Naive thymus-derived CD4-positive, alpha-beta T cell (primary cell): Measurements from ENCODE around the gene NFATC2. TPM values are rescaled to one million over a fixed set of nuclear protein-coding genes. Genes with fewer than 3 reads are reported as not detected.

Experiments used
- ATAC-seq: fragments of 150-1000 bp; cut with Tn5 transposase; 2 replicates; pipeline ENCODE4 v1.10.0; 2021; ENCODE audit warnings: mild to moderate bottlenecking, moderate library complexity
- CTCF ChIA-PET: fragments of 350-600 bp; sonication (Branson Sonifier 250); formaldehyde crosslinking; loops from one replicate; lab custom pipeline; 2021; ENCODE audit warnings: antibody characterized with exemption; lab: Charles Lee
- POLR2A ChIA-PET: fragments of 350-600 bp; sonication (Branson Sonifier 250); formaldehyde crosslinking; loops from one replicate; lab custom pipeline; 2021; ENCODE audit warnings: antibody characterized with exemption, inconsistent platforms; lab: Charles Lee
- DNase-seq, 9 donors: peaks; one replicate each; pipeline versions ENCODE4 v3.0.0 to v3.0.0-alpha.2; 2020 to 2022; ENCODE audit warnings: mixed read lengths in 1 of 9
- H3K27ac ChIP-seq: one replicate; pipeline ENCODE4 v1.7.0; 2013; ENCODE audit warnings: mild to moderate bottlenecking, low read depth, low read length, moderate library complexity
- H3K27me3 ChIP-seq, 2 donors: one replicate each; pipeline ENCODE4 v1.7.0; 2013; ENCODE audit warnings: low read length in 2 of 2, mild to moderate bottlenecking in 2 of 2, moderate library complexity in 2 of 2; ENCODE audit not compliant: control insufficient read depth in 2 of 2, insufficient read depth in 2 of 2
- H3K36me3 ChIP-seq, 3 experiments: 1 replicate in 2 of 3; 2 replicates in 1 of 3; pipeline ENCODE4 v1.7.0; 2013; ENCODE audit warnings: low read length in 3 of 3, mild to moderate bottlenecking in 3 of 3, moderate library complexity in 1 of 3; ENCODE audit not compliant: insufficient read depth in 3 of 3, control insufficient read depth in 2 of 3
- H3K4me1 ChIP-seq, 2 donors: one replicate each; pipeline ENCODE4 v1.7.0; 2013; ENCODE audit warnings: low read length in 2 of 2, mild to moderate bottlenecking in 2 of 2, moderate library complexity in 1 of 2; ENCODE audit not compliant: control insufficient read depth in 2 of 2, insufficient read depth in 2 of 2
- H3K4me3 ChIP-seq: 2 replicates; pipeline ENCODE4 v1.7.0; 2013; ENCODE audit warnings: mild to moderate bottlenecking, low read length
- H3K9me3 ChIP-seq, 3 experiments: 1 replicate in 2 of 3; 2 replicates in 1 of 3; pipeline ENCODE4 v1.7.0; 2013; ENCODE audit warnings: low read length in 3 of 3; ENCODE audit not compliant: control insufficient read depth in 2 of 3
- H3K27ac Mint-ChIP-seq, 9 donors: one replicate each; pipeline ENCODE4 v1.8.0; 2020 to 2022; ENCODE audit warnings: mixed read lengths in 9 of 9, mild to moderate bottlenecking in 8 of 9, moderate library complexity in 5 of 9, inconsistent platforms in 2 of 9
- H3K27me3 Mint-ChIP-seq, 5 donors: one replicate each; pipeline ENCODE4 v1.8.0; 2021 to 2022; ENCODE audit warnings: mixed read lengths in 5 of 5, mild to moderate bottlenecking in 1 of 5
- H3K36me3 Mint-ChIP-seq, 5 donors: one replicate each; pipeline ENCODE4 v1.8.0; 2020 to 2022; ENCODE audit warnings: mixed read lengths in 5 of 5, mild to moderate bottlenecking in 3 of 5, inconsistent platforms in 1 of 5
- H3K4me1 Mint-ChIP-seq, 7 donors: one replicate each; pipeline ENCODE4 v1.8.0; 2020 to 2022; ENCODE audit warnings: mixed read lengths in 7 of 7, mild to moderate bottlenecking in 3 of 7, inconsistent platforms in 1 of 7
- H3K4me3 Mint-ChIP-seq, 10 donors: one replicate each; pipeline ENCODE4 v1.8.0; 2020 to 2022; ENCODE audit warnings: mild to moderate bottlenecking in 10 of 10, mixed read lengths in 10 of 10, moderate library complexity in 6 of 10, inconsistent platforms in 2 of 10
- H3K9me3 Mint-ChIP-seq, 11 donors: one replicate each; pipeline ENCODE4 v1.8.0; 2020 to 2022; ENCODE audit warnings: mixed read lengths in 11 of 11, mild to moderate bottlenecking in 4 of 11, inconsistent platforms in 1 of 11, moderate library complexity in 1 of 11
- intact Hi-C, 2 donors: fragments of 100-400 bp; cut with micrococcal nuclease; formaldehyde crosslinking; loops; one replicate each; pipeline ENCODE4 v1.15.1; 2023
- polyA plus RNA-seq, 2 donors: library from polyadenylated mRNA; unstranded; fragments of 300-500 nt; fragmentation: Illumina TruSeq; gene quantifications; one replicate each; pipeline ENCODE4 v1.2.3, GENCODE V29; 2021
- total RNA-seq, 6 experiments: library from RNA in 5 of 6; stranded (reverse) in 5 of 6; gene quantifications; 1 replicate in 5 of 6; 2 replicates in 1 of 6; pipeline ENCODE4 v1.2.3 and lab custom pipeline; 2021 to 2026

The NFATC2 gene
- total and polyA plus RNA-seq, 7 experiments from 2014 or later = 16.6 to 66.8 (median 42.6) TPM

DNA sequence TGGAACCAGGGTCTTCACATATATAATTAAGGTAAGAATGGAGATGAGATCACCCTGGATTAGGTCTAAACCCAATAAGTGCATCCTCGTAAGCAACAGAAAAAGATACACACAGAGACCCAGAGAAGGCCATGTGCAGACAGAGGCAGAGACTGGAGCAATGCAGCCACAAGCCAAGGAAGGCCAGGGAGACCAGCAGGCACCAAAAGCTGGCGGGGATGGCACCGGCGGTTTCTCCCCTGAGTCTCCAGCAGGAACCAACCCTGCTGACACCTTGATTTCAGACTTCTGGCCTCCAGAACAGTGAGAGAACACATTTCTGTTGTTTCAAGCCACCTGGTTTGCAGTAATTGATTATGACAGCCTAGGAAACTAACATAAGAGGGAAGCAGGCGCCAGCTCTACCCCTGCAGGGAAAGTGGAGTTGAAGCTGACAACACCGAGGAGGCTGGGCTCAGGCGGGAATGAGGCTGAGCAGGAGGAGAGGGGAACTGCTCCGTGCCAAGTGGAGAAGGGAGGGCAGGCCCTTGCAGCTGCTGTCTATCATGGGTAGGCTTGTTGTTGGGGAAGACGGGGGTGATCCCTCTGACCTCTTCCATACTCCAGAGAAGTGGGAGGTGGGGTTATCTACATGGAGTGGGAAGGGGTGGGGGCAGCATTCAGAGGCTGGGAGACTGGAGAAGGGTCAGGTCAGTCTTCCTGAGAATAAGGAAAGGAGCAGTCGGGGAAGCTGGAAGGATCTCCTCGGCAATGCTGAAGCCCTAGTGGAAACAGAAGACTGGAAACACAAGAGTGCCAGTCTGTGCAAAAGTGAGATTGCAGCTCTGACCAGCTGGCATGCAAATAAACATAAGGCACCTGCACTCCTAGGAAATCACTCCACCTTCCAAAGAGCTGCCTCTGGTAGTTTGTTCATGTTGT lies 72.7 kb downstream of the NFATC2 start:
- H3K4me1 Mint-ChIP-seq = peaks cover 20 to 45% (median 35%) of the 10 kb centered on the region in 7 donors
- H3K27ac Mint-ChIP-seq = peak overlapping the region; percentile 68 to 90 (median 79)

GRCh38 chr20:51469046-51469445 lies 73.5 kb downstream of the NFATC2 start:
- CTCF ChIA-PET = interaction anchor here (0.9 kb wide), 1 partner anchor 52 kb away, joined by 3 read pairs; no protein-coding TSS in a partner anchor
- Mint-ChIP-seq H3K4me3 (peak overlapping the region in 2 of 10 donors; percentile 36 to 54), H3K36me3 (peaks cover 10 to 57% (median 36%) of the 10 kb centered on the region in 5 donors), H3K9me3 (no peaks in the 10 kb centered on the region), H3K27me3 (no peaks in the 10 kb centered on the region), H3K27ac (peak overlapping the region in 6 of 9 donors; percentile 7 to 90 (median 81)), H3K4me1 (peaks cover 22 to 48% (median 37%) of the 10 kb centered on the region in 7 donors)
- H3K9me3 ChIP-seq = no peaks in the 10 kb centered on the region
- DNase-seq = no peak
- peaks cover 15 to 17% of the 10 kb centered on the region in 2 donors for H3K4me1 ChIP-seq
- no peaks in the 10 kb centered on the region for H3K27me3 ChIP-seq
- ATAC-seq = no peak
- POLR2A ChIA-PET = no interaction called here
- no peak overlapping the region for H3K27ac ChIP-seq
- intact Hi-C loops = no loop called here
- H3K36me3 ChIP-seq = peaks cover 0 to 61% (median 23%) of the 10 kb centered on the region in 3 experiments
- H3K4me3 ChIP-seq = no peak overlapping the region

More for the DNA sequence above, 72.7 kb downstream of the NFATC2 start:
- H3K36me3 ChIP-seq = peaks cover 0 to 59% (median 23%) of the 10 kb centered on the region in 3 experiments
- H3K9me3 ChIP-seq = no peaks in the 10 kb centered on the region
- Mint-ChIP-seq H3K4me3 (peak overlapping the region in 2 of 10 donors; percentile 36 to 69), H3K36me3 (peaks cover 10 to 55% (median 36%) of the 10 kb centered on the region in 5 donors), H3K9me3 (no peaks in the 10 kb centered on the region), H3K27me3 (no peaks in the 10 kb centered on the region)
- no peak overlapping the region for H3K4me3 ChIP-seq
- intact Hi-C loops = no loop called here
- H3K27ac ChIP-seq = peak overlapping the region; percentile 7
- H3K4me1 ChIP-seq = peaks cover 9 to 17% of the 10 kb centered on the region in 2 donors
- ATAC-seq = no peak
- no peak for DNase-seq
- POLR2A ChIA-PET = interaction anchor here (0.9 kb wide), 1 partner anchor 15 kb away, joined by 3 read pairs; no protein-coding TSS in a partner anchor
- no peaks in the 10 kb centered on the region for H3K27me3 ChIP-seq
- CTCF ChIA-PET = no interaction called here

DNA sequence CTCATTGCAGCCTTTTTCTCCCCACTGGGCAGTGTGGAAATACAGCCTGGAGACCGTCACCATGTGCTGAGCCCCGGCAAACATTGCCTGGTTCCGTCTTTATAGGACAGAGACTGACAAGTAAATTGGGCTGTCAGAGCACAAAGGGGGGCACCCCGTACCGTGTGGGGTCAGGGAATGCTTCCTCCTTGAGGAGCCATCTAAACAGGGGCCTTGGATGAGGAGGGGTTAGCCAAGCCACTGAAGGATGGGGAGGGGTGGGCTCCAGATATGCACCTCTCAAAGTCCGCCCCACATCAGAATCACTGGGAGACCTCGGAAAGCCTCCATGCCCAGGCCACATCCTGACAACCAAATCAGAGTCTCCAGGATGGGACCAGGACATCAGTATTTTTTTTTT lies 73.9 kb downstream of the NFATC2 start:
- no peak overlapping the region for H3K4me3 Mint-ChIP-seq
- H3K27me3 ChIP-seq = no peaks in the 10 kb centered on the region
- peaks cover 0 to 61% (median 23%) of the 10 kb centered on the region in 3 experiments for H3K36me3 ChIP-seq
- ChIA-PET POLR2A (no interaction called here), CTCF (interaction anchor here (0.9 kb wide), 1 partner anchor 51 kb away, joined by 3 read pairs; no protein-coding TSS in a partner anchor)
- H3K4me3 ChIP-seq = no peak overlapping the region
- DNase-seq (no peak), ATAC-seq (no peak)
- H3K27me3 Mint-ChIP-seq = no peaks in the 10 kb centered on the region
- H3K27ac ChIP-seq = no peak overlapping the region
- intact Hi-C loops = no loop called here
- H3K27ac Mint-ChIP-seq = no peak overlapping the region
- peaks cover 10 to 53% (median 36%) of the 10 kb centered on the region in 5 donors for H3K36me3 Mint-ChIP-seq
- H3K9me3 ChIP-seq = no peaks in the 10 kb centered on the region
- H3K9me3 Mint-ChIP-seq = no peaks in the 10 kb centered on the region
- H3K4me1 ChIP-seq = peaks cover 17 to 18% of the 10 kb centered on the region in 2 donors
- H3K4me1 Mint-ChIP-seq = peaks cover 22 to 48% (median 37%) of the 10 kb centered on the region in 7 donors

GRCh38 chr20:51467956-51468626 lies 74.4 kb downstream of the NFATC2 start:
- ATAC-seq (no peak), DNase-seq (no peak)
- Mint-ChIP-seq H3K9me3 (no peaks in the 10 kb centered on the region), H3K4me3 (no peak overlapping the region), H3K27me3 (no peaks in the 10 kb centered on the region), H3K36me3 (peaks cover 10 to 49% (median 32%) of the 10 kb centered on the region in 5 donors), H3K27ac (peak overlapping the region in 2 of 9 donors; percentile 5 to 6), H3K4me1 (peaks cover 24 to 46% (median 37%) of the 10 kb centered on the region in 7 donors)
- Histone ChIP-seq H3K27ac (no peak overlapping the region), H3K4me3 (no peak overlapping the region), H3K9me3 (no peaks in the 10 kb centered on the region), H3K27me3 (no peaks in the 10 kb centered on the region), H3K4me1 (peaks cover 17 to 19% of the 10 kb centered on the region in 2 donors), H3K36me3 (peaks cover 0 to 61% (median 21%) of the 10 kb centered on the region in 3 experiments)
- ChIA-PET POLR2A (no interaction called here), CTCF (interaction anchor here (0.9 kb wide), 1 partner anchor 51 kb away, joined by 3 read pairs; no protein-coding TSS in a partner anchor)
- intact Hi-C loops = no loop called here

DNA sequence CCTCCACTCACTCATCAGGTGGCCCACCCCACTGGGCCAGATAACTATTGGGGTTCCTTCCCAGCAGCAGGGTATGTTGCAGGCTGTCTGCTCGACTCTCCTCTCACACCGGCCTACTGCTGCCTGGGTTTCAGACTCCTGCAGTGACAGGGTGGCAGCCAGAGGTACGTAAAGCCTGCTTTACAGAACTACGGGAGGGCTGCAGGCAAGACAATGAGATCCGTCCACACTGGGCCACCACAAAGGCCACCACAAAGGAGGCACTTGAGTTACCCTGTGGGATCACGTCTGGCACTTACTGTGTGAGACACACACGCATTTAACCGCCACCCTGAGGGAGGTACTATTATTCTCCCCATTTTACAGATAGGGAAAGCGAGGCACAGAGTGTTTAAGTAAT lies 78.5 kb downstream of the NFATC2 start:
- Histone ChIP-seq H3K9me3 (no peaks in the 10 kb centered on the region), H3K27me3 (no peaks in the 10 kb centered on the region), H3K4me3 (no peak overlapping the region), H3K4me1 (peaks cover 0 to 10% of the 10 kb centered on the region in 2 donors), H3K27ac (no peak overlapping the region), H3K36me3 (peaks cover 0 to 66% (median 6%) of the 10 kb centered on the region in 3 experiments)
- CTCF ChIA-PET = no interaction called here
- intact Hi-C loops = no loop called here
- peaks cover 0 to 47% (median 16%) of the 10 kb centered on the region in 5 donors for H3K36me3 Mint-ChIP-seq
- no peaks in the 10 kb centered on the region for H3K27me3 Mint-ChIP-seq
- DNase-seq (no peak), ATAC-seq (no peak)
- H3K4me3 Mint-ChIP-seq = no peak overlapping the region
- peaks cover under 1 to 15% (median 8%) of the 10 kb centered on the region in 7 donors for H3K4me1 Mint-ChIP-seq
- H3K27ac Mint-ChIP-seq = peak overlapping the region in 5 of 9 donors; percentile 21 to 65 (median 42)
- H3K9me3 Mint-ChIP-seq = no peaks in the 10 kb centered on the region
- POLR2A ChIA-PET = no interaction called here

DNA sequence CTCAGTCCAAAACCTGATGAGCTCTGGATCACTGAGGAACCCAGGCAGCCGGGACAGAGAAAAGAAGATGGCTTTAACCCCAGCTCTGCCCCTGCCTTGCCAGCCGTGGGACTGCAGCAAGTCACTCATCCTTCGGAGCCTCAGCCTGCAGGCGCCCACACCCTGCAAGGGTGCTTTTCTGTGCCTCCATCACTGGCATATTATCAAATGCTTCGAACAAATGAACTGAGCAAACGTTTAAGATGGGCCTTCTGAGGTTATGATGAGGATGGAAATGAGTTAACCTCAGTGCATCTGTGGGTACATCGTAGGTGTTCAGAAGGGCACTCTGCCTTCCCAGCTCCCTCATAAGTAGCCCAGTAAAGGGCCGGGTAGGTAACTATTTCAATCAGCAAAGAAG lies 79.0 kb downstream of the NFATC2 start:
- Histone ChIP-seq H3K9me3 (no peaks in the 10 kb centered on the region), H3K36me3 (peaks cover 0 to 68% (median 5%) of the 10 kb centered on the region in 3 experiments), H3K4me1 (peaks cover 0 to 14% of the 10 kb centered on the region in 2 donors), H3K27me3 (no peaks in the 10 kb centered on the region), H3K27ac (no peak overlapping the region), H3K4me3 (no peak overlapping the region)
- peak overlapping the region in 2 of 9 donors; percentile 31 to 42 for H3K27ac Mint-ChIP-seq
- H3K36me3 Mint-ChIP-seq = peaks cover 0 to 52% (median 18%) of the 10 kb centered on the region in 5 donors
- ATAC-seq = no peak
- no peak overlapping the region for H3K4me3 Mint-ChIP-seq
- no peaks in the 10 kb centered on the region for H3K9me3 Mint-ChIP-seq
- intact Hi-C loops = no loop called here
- H3K4me1 Mint-ChIP-seq = peaks cover 0 to 15% (median 8%) of the 10 kb centered on the region in 7 donors
- CTCF ChIA-PET = interaction anchor here (0.6 kb wide), 2 partner anchors 156 to 989 kb away, joined by 3 read pairs; no protein-coding TSS in a partner anchor
- POLR2A ChIA-PET = no interaction called here
- H3K27me3 Mint-ChIP-seq = no peaks in the 10 kb centered on the region
- DNase-seq = no peak
